Erythroblast (primary cell): ENCODE data around the gene AKT3.

Source experiments
- GATA1 ChIP-seq: IDR thresholded peaks from 2 replicates; pipeline ENCODE4 v1.6.1; 2011; ENCODE audit warnings: low read depth, mild to moderate bottlenecking, control low read depth, low read length, moderate library complexity
- POLR2A ChIP-seq: IDR thresholded peaks from 2 replicates; pipeline ENCODE4 v1.6.1; 2011; ENCODE audit warnings: mild to moderate bottlenecking, low read length

DNA sequence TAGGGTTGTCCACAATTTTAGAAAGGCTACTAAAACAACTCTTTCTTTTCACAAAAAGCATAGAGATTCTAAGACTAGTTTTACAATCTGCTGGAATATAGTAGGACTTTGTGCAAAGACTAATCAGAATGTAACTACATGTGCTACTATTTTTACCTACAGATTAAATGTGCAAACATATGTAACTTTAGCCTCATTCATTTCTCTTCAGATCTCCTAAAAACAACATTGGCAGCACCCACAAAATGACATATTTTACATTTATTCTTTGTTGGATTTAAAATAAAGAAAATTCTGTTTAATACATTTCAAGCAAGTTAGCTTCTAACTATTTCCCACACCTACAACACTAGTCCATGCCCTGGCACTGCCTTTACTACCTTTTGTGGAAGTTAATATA is 292.2 kb downstream of the AKT3 start:
- TF ChIP-seq POLR2A = no peak
- no peak for TF ChIP-seq GATA1
